ENCODE data around the gene FUOM. TPM values are rescaled to one million over a fixed set of nuclear protein-coding genes. Genes with fewer than 3 reads are reported as not detected.
A peak's percentile ranks its signal among the peaks of the same experiment; 100 is the strongest.

FUOM gene
- total RNA-seq, 4 donors from 2014 or later = 7.9 to 12.2 (median 10.5) TPM

GRCh38 chr10:133399123-133399601 lies 41.3 kb upstream of the FUOM start:
- no peak overlapping the region for H3K27ac ChIP-seq (replicated peaks in 1 of 4)
- TF ChIP-seq CTCF (IDR thresholded peaks at IDR 0.05) = no peak
- no peak for TF ChIP-seq POLR2A (IDR thresholded peaks at IDR 0.05; ENCODE audit: low read depth)
- DNase-seq (ENCODE audit: extremely low spot score) = no peak
- H3K4me1 ChIP-seq = peaks cover 8 to 15% (median 13%) of the 10 kb centered on the region in 4 donors
- H3K27me3 ChIP-seq = no peaks in the 10 kb centered on the region
- no peak overlapping the region for H3K4me3 ChIP-seq
- H3K9me3 ChIP-seq = no peaks in the 10 kb centered on the region
- intact Hi-C loops (cut with DNase I) = no loop called here
- WGBS = 95% methylated on average over 8 of the region's 19 CpGs
- peaks cover 32 to 87% (median 72%) of the 10 kb centered on the region in 4 donors for H3K36me3 ChIP-seq

- 99% methylated on average over 7 of the region's 7 CpGs for WGBS
- Histone ChIP-seq H3K36me3 (peaks cover 26 to 76% (median 63%) of the 10 kb centered on the region in 4 donors), H3K4me1 (peaks cover 8 to 20% (median 14%) of the 10 kb centered on the region in 4 donors), H3K9me3 (no peaks in the 10 kb centered on the region), H3K27me3 (no peaks in the 10 kb centered on the region), H3K4me3 (no peak overlapping the region), H3K27ac (replicated peaks in 1 of 4) (no peak overlapping the region)
- intact Hi-C loops (cut with DNase I) = no loop called here
- DNase-seq (ENCODE audit: extremely low spot score) = no peak
- TF ChIP-seq CTCF (IDR thresholded peaks at IDR 0.05) = no peak
- no peak for TF ChIP-seq EP300 (IDR thresholded peaks at IDR 0.05)
- TF ChIP-seq POLR2AphosphoS5 (IDR thresholded peaks at IDR 0.05) = no peak
- TF ChIP-seq POLR2A (IDR thresholded peaks at IDR 0.05; ENCODE audit: low read depth) = no peak
These were observed 40.1 kb upstream of the FUOM start for GRCh38 chr10:133397938-133398337.

- no peak for DNase-seq (ENCODE audit: extremely low spot score)
These were observed 38.3 kb upstream of the FUOM start for GRCh38 chr10:133396035-133396624.

GRCh38 chr10:133394801-133395221 lies 37.0 kb upstream of the FUOM start:
- H3K4me3 ChIP-seq = peak overlapping the region; percentile 67 to 93 (median 81)
- H3K4me1 ChIP-seq = peaks cover 8 to 20% (median 15%) of the 10 kb centered on the region in 4 donors
- intact Hi-C loops (cut with DNase I) = no loop called here
- H3K9me3 ChIP-seq = no peaks in the 10 kb centered on the region
- no peaks in the 10 kb centered on the region for H3K27me3 ChIP-seq
- WGBS = 44% methylated on average over 16 of the region's 21 CpGs
- DNase-seq (ENCODE audit: extremely low spot score) = no peak
- H3K36me3 ChIP-seq = peaks cover 10 to 64% (median 40%) of the 10 kb centered on the region in 4 donors
- peak overlapping the region; percentile 75 to 86 (median 82) for H3K27ac ChIP-seq (replicated peaks in 1 of 4)
- TF ChIP-seq POLR2A (IDR thresholded peaks at IDR 0.05; ENCODE audit: low read depth) (no peak), EP300 (IDR thresholded peaks at IDR 0.05) (no peak), CTCF (IDR thresholded peaks at IDR 0.05) (no peak), POLR2AphosphoS5 (IDR thresholded peaks at IDR 0.05) (no peak)

More at GRCh38 chr10:133396035-133396624, 38.3 kb upstream of the FUOM start:
- 89% methylated on average over 19 of the region's 19 CpGs for WGBS
- Histone ChIP-seq H3K4me3 (no peak overlapping the region), H3K4me1 (peaks cover 8 to 20% (median 14%) of the 10 kb centered on the region in 4 donors), H3K36me3 (peaks cover 10 to 66% (median 49%) of the 10 kb centered on the region in 4 donors), H3K27ac (replicated peaks in 1 of 4) (no peak overlapping the region), H3K9me3 (no peaks in the 10 kb centered on the region), H3K27me3 (no peaks in the 10 kb centered on the region)
- intact Hi-C loops (cut with DNase I) = no loop called here
- TF ChIP-seq CTCF (IDR thresholded peaks at IDR 0.05) (no peak), POLR2AphosphoS5 (IDR thresholded peaks at IDR 0.05) (no peak), POLR2A (IDR thresholded peaks at IDR 0.05; ENCODE audit: low read depth) (no peak), EP300 (IDR thresholded peaks at IDR 0.05) (no peak)

All from esophagus muscularis mucosa (tissue), 4 donors.